ENCODE results near the gene RXRA.

Gene RXRA

DNA sequence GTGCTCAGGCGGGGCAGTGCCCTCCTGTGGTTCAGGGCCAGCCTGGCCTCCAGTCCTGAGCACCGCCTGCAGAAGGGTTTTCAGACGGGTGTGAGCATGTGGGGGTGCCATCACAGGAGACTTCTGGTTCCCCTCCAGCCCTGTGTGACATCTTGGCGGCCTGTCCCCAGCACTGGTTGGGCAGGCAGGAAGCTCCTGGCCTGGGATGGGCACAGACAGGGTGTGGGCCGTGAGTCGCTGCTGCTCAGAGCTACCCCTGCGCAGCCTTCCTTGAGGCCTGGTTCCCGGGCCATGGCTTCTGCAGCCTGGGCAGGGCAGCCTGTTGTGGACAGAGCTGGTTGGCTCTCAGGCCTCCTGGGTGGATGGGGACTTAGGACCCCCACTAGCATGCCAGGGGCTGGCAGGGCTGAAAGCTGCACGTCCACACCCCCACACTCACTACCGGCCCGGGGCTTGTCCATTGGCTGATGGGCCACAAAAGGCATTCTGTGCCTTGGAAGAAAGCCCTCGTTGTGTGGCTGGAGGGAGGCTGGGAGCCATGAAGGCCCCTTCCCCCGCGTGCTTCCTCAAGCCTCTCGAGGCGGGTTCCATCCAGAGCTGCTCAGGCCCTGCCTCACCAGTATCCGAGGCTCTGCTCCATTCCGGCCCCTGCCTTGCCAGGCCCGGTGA, 58.7 kb downstream of the RXRA start:
- no peak for DNase-seq (ENCODE audit: low read depth)

DNA sequence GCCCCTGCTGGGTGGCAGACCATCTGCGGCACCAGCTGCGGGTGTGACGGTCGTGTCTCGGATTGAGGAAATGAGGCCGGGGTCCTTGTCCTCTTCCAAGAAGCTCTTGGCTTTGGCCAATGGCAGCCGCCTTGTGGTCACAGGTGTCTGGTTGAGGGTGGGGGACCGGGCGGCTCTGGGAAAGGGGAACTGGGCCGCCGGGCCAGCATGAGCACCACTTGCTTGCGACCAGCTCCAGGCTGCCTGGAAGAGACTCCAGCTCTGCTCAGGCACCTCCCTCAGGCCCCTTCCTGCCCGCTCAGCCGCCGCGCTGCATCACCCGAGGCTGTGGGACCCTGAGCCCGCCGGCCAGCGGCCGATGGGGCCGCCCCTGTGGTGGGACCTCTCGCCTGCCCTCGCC, 59.7 kb downstream of the RXRA start:
- no peak for DNase-seq (ENCODE audit: low read depth)

- DNase-seq (ENCODE audit: low read depth) = no peak
These were observed 60.9 kb downstream of the RXRA start for GRCh38 chr9:134386951-134387831.

DNA sequence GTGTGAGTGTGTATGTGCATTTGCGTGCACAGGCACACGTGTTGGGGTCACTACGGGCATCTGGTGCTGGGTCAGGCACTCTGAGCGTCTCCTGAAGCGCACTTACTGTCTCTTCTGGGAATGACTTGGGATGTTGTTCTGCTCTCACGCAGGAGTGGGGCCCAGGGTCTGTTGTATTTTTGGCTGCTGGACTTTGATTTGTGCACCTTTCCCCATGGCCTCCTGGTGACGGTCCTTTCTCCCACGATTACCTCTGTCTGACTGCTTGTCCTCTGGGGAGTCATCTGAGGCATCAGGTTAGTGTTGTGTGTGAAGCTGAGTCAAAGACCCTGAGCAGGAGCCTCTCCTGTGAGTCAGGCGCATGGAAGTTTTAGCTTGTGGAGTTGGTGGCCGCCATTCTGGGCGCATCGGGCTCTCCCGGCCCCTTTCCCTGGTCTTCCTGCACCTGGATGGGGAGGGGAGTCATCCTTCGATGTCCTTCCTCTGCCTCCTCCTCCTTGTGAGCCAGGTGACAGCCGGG, 62.1 kb downstream of the RXRA start:
- DNase-seq (ENCODE audit: low read depth) = no peak

DNA sequence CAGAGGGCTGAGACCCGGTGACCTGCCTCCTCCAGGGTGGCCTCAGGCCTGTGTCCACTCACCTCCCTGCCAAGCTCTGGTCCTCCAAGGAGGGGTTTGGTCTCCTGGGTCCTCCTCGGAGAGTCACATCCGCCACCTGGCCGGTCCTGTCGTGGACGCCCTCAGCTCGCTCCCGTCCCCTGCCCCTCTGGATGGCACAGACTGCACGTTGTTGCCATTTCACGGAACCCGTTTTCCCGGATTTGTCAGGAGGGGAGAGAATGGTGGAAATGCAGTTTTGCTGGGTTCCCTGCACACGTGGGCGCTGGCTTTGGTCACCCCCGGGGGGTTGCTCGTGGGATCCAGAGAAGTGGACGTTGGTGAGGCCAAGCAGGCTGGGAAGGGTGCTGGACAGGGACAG, 62.7 kb downstream of the RXRA start:
- no peak for DNase-seq (ENCODE audit: low read depth)

DNA sequence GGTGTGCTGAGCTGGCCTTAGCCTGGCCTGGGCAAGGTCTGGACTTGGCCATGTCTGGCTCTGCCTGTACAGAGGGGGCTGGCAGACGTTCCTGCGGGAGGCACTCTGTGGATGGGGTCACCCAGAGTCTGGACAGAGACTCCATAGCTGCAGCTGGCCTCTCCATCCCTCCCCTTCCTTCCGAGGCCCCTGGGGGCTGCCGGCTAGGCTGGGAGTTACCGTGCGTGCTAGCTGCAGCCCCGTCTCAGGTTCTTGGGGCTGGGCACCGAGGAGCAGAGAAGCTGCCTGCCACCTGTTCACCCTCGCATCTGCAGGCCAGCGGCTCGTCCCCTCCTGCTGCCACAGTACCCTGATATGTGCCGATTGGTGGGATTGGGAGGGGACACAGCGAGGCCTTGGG, 63.4 kb downstream of the RXRA start:
- no peak for DNase-seq (ENCODE audit: low read depth)

- DNase-seq (ENCODE audit: low read depth) = no peak
These were observed 64.3 kb downstream of the RXRA start for GRCh38 chr9:134390537-134390936.

DNA sequence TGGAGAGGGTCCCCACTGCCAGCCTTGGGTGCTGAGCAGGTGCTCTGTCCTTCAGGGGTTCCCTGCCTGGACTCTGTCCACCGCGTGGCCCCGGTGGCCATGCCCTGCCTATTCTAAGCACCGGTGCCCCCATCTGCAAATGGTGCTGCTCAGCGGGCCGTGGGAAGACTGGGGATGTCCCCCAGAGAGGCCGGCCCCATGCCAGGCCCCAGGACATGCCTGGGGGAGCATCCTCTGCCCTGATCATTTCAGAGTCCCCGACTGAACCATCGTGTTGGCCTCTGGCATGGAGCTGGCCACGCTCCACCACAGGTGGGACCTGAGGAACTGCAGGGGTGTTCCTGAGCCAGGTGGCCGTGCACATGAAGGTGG, 64.7 kb downstream of the RXRA start:
- no peak for DNase-seq (ENCODE audit: low read depth)

DNA sequence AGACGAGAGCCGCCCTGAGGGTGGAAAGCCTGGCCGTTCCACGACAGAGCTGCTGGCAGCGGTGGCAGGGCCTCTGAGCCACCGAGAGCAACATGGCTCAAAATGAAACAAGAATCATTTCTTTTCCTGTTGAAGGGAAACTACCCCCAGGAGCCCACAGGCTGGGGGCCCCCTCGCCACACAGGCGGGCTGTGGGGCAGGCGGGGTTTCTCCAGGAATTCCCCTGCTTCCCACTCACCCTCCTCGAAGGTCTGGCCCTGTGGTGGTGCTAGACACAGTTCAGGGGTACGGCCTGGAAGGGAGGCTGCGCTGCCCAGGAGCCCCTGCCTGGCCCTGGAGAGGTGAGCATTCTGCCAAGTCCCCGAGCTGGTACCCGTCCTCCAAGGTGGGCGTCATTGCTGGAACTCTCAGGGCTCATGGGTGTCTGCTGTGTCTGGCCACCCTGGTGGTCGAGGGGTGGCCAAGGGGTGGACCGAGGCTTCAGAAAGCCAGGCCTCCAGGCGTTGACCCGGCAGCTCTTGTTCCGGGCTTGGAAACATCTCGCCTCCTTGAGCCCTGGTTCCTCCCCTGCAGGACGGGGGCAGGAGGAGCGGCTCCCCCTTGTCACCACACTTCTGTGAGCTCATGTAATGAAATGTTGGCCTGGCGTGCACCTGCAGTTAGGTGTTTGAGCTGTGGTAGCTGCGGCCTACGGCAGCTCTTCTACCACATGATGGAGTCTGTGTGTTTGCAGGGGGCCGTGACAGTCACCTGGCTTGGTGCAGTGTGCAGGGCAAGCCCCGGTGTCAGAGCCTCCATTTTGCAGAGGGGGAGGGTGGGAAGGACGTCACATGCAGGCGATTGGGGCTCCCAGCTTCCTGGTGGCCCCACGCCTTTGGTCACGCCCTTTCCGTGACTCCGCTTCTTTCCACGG, 65.3 kb downstream of the RXRA start:
- no peak for DNase-seq (ENCODE audit: low read depth)

- no peak for DNase-seq (ENCODE audit: low read depth)
These were observed 66.6 kb downstream of the RXRA start for GRCh38 chr9:134392900-134393299.

- no peak for DNase-seq (ENCODE audit: low read depth)
These were observed 67.5 kb downstream of the RXRA start for GRCh38 chr9:134393582-134394280.

- DNase-seq (ENCODE audit: low read depth) = no peak
These were observed 68.8 kb downstream of the RXRA start for GRCh38 chr9:134395002-134395517.

GRCh38 chr9:134395737-134396257, 69.5 kb downstream of the RXRA start:
- DNase-seq (ENCODE audit: low read depth) = no peak

- DNase-seq (ENCODE audit: low read depth) = no peak
These were observed 70.0 kb downstream of the RXRA start for GRCh38 chr9:134396258-134396742.

GRCh38 chr9:134396825-134397224, 70.6 kb downstream of the RXRA start:
- no peak for DNase-seq (ENCODE audit: low read depth)

DNA sequence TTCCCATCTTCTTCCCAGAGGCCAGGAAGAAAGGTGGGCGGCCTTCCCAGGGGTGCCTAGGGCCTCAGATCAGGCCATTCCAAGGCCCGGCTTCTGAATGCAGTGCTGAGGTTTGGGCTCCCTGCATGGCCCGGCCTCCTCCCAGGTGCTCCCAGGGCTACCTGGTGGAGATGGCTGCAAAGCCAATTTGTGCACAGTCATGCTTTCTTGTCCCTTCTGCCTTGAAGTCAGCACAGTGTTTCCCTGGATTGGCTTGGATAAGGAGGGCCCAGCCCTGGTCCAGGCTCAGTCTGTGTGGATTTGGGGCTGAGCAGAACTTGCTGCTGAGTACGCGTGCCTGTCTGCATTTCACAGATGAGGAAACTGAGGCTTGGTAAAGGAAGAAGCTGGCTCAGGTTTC, 72.5 kb downstream of the RXRA start:
- no peak for DNase-seq (ENCODE audit: low read depth)

DNA sequence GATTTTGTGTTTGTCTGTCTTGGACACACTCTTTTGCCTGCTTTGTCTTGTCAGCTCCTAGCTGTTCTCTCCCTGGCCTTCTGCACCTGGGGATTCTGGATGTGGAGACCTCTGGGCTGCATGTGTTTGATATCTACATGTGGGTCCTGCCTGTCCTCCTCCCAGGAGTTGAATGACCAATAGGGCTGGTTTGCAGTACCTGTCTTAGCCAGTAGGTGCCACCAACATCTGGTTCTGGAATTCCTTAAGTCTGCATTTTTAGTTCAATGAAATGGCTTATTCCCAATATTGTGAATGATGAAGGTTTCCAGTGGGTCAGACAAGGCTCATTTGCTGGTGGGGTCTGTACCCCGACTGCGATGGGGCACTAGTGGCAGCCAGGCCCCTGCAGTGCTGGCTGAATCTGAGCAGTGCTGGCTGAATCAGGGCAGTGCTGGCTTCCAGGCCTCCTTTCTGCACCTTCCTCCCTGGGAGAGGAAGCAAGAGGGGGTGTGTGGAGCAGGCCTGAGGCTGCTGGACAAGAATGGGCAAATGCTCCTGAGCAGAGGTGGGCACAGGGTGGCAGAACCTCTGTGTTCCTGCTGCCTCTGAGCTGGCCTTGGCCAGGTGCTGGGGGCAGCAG, 73.3 kb downstream of the RXRA start:
- DNase-seq (ENCODE audit: low read depth) = no peak

DNA sequence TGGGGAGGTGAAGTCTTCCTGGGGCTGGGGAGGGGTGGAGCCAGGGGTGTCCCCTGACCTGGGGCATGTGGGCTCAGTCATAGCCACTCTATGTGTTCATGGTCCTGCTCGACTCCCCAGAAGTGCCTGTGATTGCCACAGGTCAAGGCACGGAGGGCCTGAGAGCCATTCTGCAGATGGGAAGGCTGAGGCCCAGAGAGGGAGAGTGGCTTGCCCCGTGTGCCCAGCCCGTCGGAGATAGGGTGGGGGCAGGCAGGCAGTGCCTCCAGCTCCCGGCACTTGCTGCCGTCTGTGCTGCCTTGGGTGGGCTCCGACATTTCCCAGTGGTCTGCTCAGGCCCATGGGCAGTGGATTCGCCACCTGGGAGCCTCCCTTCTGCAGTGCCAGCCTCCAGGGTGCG, 74.0 kb downstream of the RXRA start:
- no peak for DNase-seq (ENCODE audit: low read depth)

DNA sequence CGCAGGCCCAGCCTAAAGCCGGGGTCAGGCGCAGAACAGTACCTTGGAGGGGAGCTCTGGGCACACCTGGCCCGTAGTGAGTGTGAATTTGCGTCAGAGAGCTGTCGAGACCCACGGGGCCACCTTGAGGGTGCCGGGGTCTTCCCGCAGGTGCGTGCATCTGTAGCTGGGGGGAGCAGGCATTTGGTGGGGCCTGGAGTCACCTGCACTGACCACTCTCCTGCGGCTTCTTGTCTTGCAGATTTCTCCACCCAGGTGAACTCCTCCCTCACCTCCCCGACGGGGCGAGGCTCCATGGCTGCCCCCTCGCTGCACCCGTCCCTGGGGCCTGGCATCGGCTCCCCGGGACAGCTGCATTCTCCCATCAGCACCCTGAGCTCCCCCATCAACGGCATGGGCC, 75.1 kb downstream of the RXRA start:
- no peak for DNase-seq (ENCODE audit: low read depth)

DNA sequence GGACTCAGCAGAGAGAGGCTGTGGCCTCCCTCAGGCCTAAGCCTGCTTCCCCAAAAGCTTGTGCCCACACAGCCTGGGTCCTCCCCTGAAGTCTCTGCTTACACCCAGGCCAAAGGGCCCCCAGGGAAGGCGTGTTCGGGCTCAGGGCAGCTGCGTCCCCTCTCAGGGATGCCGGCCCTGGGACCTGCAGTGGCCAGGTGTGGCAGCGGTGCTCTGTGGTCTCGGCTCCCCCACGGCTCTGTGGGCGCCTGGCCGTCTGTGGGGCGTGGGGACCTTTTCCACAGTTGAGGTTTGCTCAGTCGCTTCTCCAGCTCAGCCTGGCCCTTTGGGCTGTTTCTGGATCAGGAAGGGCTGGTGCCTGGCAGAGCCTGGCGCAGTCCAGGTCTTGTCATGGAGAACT, 75.9 kb downstream of the RXRA start:
- no peak for DNase-seq (ENCODE audit: low read depth)

- no peak for DNase-seq (ENCODE audit: low read depth)
These were observed 77.0 kb downstream of the RXRA start for GRCh38 chr9:134403292-134403681.

Measured in GM04503 (cell line).